ENCODE measurements around the gene ATG7. TPM values are rescaled to one million over a fixed set of nuclear protein-coding genes. Genes with fewer than 3 reads are reported as not detected.

Gene ATG7
- total and polyA plus RNA-seq, 2 experiments from 2014 or later, result 22.2 to 22.9 TPM

- H3K4me3 ChIP-seq, result no peak overlapping the region
- DNase-seq (ENCODE audit: low read depth in 1 of 2, low spot score in 1 of 2), result peak in 1 of 2 donors; percentile 61
- H3K27me3 ChIP-seq, result no peaks in the 10 kb centered on the region
- no peaks in the 10 kb centered on the region for H3K36me3 ChIP-seq
- no peaks in the 10 kb centered on the region for H3K9me3 ChIP-seq (ENCODE audit: low read depth)
- peaks cover 9% of the 10 kb centered on the region for H3K4me1 ChIP-seq (ENCODE audit: low read depth)
- H3K27ac ChIP-seq, result no peak overlapping the region
- no peak for TF ChIP-seq CTCF (IDR thresholded peaks at IDR 0.05; ENCODE audit: low read depth, low read length)
These were observed 15.9 kb downstream of the ATG7 start for GRCh38 chr3:11288021-11288491.

GRCh38 chr3:11288786-11289637 is 16.8 kb downstream of the ATG7 start:
- no peak overlapping the region for H3K27ac ChIP-seq
- peak in 1 of 2 donors; percentile 96 for DNase-seq (ENCODE audit: low read depth in 1 of 2, low spot score in 1 of 2)
- no peak overlapping the region for H3K4me3 ChIP-seq

GRCh38 chr3:11289864-11290263 is 17.7 kb downstream of the ATG7 start:
- TF ChIP-seq CTCF (IDR thresholded peaks at IDR 0.05; ENCODE audit: low read depth, low read length), result no peak
- no peak overlapping the region for H3K27ac ChIP-seq

More at GRCh38 chr3:11288786-11289637, 16.8 kb downstream of the ATG7 start:
- no peak for TF ChIP-seq CTCF (IDR thresholded peaks at IDR 0.05; ENCODE audit: low read depth, low read length)
- Histone ChIP-seq H3K36me3 (no peaks in the 10 kb centered on the region), H3K27me3 (no peaks in the 10 kb centered on the region), H3K4me1 (ENCODE audit: low read depth) (peaks cover 9% of the 10 kb centered on the region), H3K9me3 (ENCODE audit: low read depth) (no peaks in the 10 kb centered on the region)

GRCh38 chr3:11290743-11291680 is 18.8 kb downstream of the ATG7 start:
- peak in 1 of 2 donors; percentile 64 for DNase-seq (ENCODE audit: low read depth in 1 of 2, low spot score in 1 of 2)
- Histone ChIP-seq H3K9me3 (ENCODE audit: low read depth) (no peaks in the 10 kb centered on the region), H3K4me3 (no peak overlapping the region), H3K4me1 (ENCODE audit: low read depth) (peaks cover 9% of the 10 kb centered on the region), H3K36me3 (no peaks in the 10 kb centered on the region), H3K27ac (peak overlapping the region; percentile 40), H3K27me3 (no peaks in the 10 kb centered on the region)
- no peak for TF ChIP-seq CTCF (IDR thresholded peaks at IDR 0.05; ENCODE audit: low read depth, low read length)

More at GRCh38 chr3:11289864-11290263, 17.7 kb downstream of the ATG7 start:
- Histone ChIP-seq H3K27me3 (no peaks in the 10 kb centered on the region), H3K4me1 (ENCODE audit: low read depth) (peaks cover 9% of the 10 kb centered on the region), H3K36me3 (no peaks in the 10 kb centered on the region), H3K9me3 (ENCODE audit: low read depth) (no peaks in the 10 kb centered on the region), H3K4me3 (no peak overlapping the region)
- DNase-seq (ENCODE audit: low read depth in 1 of 2, low spot score in 1 of 2), result no peak

- no peaks in the 10 kb centered on the region for H3K27me3 ChIP-seq
- H3K4me1 ChIP-seq (ENCODE audit: low read depth), result peaks cover 9% of the 10 kb centered on the region
- no peaks in the 10 kb centered on the region for H3K36me3 ChIP-seq
- no peak for TF ChIP-seq CTCF (IDR thresholded peaks at IDR 0.05; ENCODE audit: low read depth, low read length)
- no peak for DNase-seq (ENCODE audit: low read depth in 1 of 2, low spot score in 1 of 2)
- H3K9me3 ChIP-seq (ENCODE audit: low read depth), result no peaks in the 10 kb centered on the region
- H3K27ac ChIP-seq, result peak overlapping the region; percentile 40
- H3K4me3 ChIP-seq, result no peak overlapping the region
These were observed 19.6 kb downstream of the ATG7 start for GRCh38 chr3:11291808-11292207.

All from cardiac muscle cell (in vitro differentiated cells and primary cell).